H9 (cell line): ENCODE measurements around the gene UBE2N. TPM values are rescaled to one million over a fixed set of nuclear protein-coding genes. Genes with fewer than 3 reads are reported as not detected.

Experiments used
- DNase-seq: peaks from one replicate; pipeline ENCODE4 v3.0.0-alpha.2; 2017
- H2AFZ ChIP-seq: one replicate; pipeline ENCODE4 v1.6.1; 2013; ENCODE audit warnings: mild to moderate bottlenecking, low read length, control low read depth, moderate library complexity
- H2AK5ac ChIP-seq: 2 replicates; pipeline ENCODE4 v1.6.1; 2013; ENCODE audit warnings: low read length, control low read depth, mixed read lengths; ENCODE audit not compliant: insufficient read length
- H2BK120ac ChIP-seq: one replicate; pipeline ENCODE4 v1.6.1; 2013; ENCODE audit warnings: low read depth, mild to moderate bottlenecking, low read length, control low read depth, inconsistent platforms; ENCODE audit not compliant: poor library complexity, severe bottlenecking
- H2BK12ac ChIP-seq: 2 replicates; pipeline ENCODE4 v1.6.1; 2013; ENCODE audit warnings: low read length, control low read depth, mixed read lengths, low read depth; ENCODE audit not compliant: insufficient read length
- H2BK15ac ChIP-seq: 2 replicates; pipeline ENCODE4 v1.6.1; 2013; ENCODE audit warnings: low read depth, low read length, control low read depth
- H2BK20ac ChIP-seq: one replicate; pipeline ENCODE4 v1.6.1; 2013; ENCODE audit warnings: low read depth, mild to moderate bottlenecking, low read length, control low read depth, inconsistent platforms; ENCODE audit not compliant: poor library complexity, severe bottlenecking
- H2BK5ac ChIP-seq: 2 replicates; pipeline ENCODE4 v1.6.1; 2013; ENCODE audit warnings: low read length, control low read depth, mixed read lengths; ENCODE audit not compliant: insufficient read length
- H3K14ac ChIP-seq: 2 replicates; pipeline ENCODE4 v1.6.1; 2013; ENCODE audit warnings: low read length, control low read depth; ENCODE audit not compliant: insufficient read depth
- H3K18ac ChIP-seq: 2 replicates; pipeline ENCODE4 v1.6.1; 2013; ENCODE audit warnings: low read depth, mild to moderate bottlenecking, mixed read lengths, low read length, control low read depth; ENCODE audit not compliant: insufficient read length
- H3K23ac ChIP-seq: 2 replicates; pipeline ENCODE4 v1.6.1; 2013; ENCODE audit warnings: low read length, control low read depth, mixed read lengths, low read depth; ENCODE audit not compliant: insufficient read length
- H3K23me2 ChIP-seq: 2 replicates; pipeline ENCODE4 v1.6.1; 2013; ENCODE audit warnings: low read depth, mild to moderate bottlenecking, mixed read lengths, low read length, control low read depth; ENCODE audit not compliant: insufficient read length, poor library complexity, severe bottlenecking
- H3K27ac ChIP-seq: 2 replicates; pipeline ENCODE4 v1.5.1; 2013; ENCODE audit warnings: low read length, control low read depth, mixed read lengths, low read depth; ENCODE audit not compliant: insufficient read length
- H3K27me3 ChIP-seq: 2 replicates; pipeline ENCODE4 v1.6.1; 2013; ENCODE audit warnings: low read length, control low read depth, inconsistent platforms; ENCODE audit not compliant: insufficient read depth
- H3K4ac ChIP-seq: 2 replicates; pipeline ENCODE4 v1.6.1; 2013; ENCODE audit warnings: low read depth, mild to moderate bottlenecking, control low read depth, inconsistent platforms, low read length, moderate library complexity
- H3K4me1 ChIP-seq: 2 replicates; pipeline ENCODE4 v1.6.1; 2013; ENCODE audit warnings: low read length, control low read depth, inconsistent platforms; ENCODE audit not compliant: insufficient read depth
- H3K4me2 ChIP-seq: 2 replicates; pipeline ENCODE4 v1.6.1; 2013; ENCODE audit warnings: low read length, control low read depth, mixed read lengths; ENCODE audit not compliant: insufficient read length, insufficient read depth
- H3K56ac ChIP-seq: 2 replicates; pipeline ENCODE4 v1.6.1; 2013; ENCODE audit warnings: low read depth, mild to moderate bottlenecking, mixed read lengths, low read length, control low read depth; ENCODE audit not compliant: insufficient read length
- H3K79me1 ChIP-seq: 2 replicates; pipeline ENCODE4 v1.6.1; 2013; ENCODE audit warnings: low read depth, mild to moderate bottlenecking, moderate library complexity, low read length, control low read depth, inconsistent platforms; ENCODE audit not compliant: insufficient read depth, poor library complexity, severe bottlenecking
- H3K79me2 ChIP-seq: 2 replicates; pipeline ENCODE4 v1.6.1; 2013; ENCODE audit warnings: low read length, control low read depth, inconsistent platforms; ENCODE audit not compliant: insufficient read depth
- H3K9ac ChIP-seq: 2 replicates; pipeline ENCODE4 v1.6.1; 2013; ENCODE audit warnings: low read length, control low read depth, mixed read lengths; ENCODE audit not compliant: insufficient read length; ENCODE audit errors: extremely low read depth
- H3K9me3 ChIP-seq: one replicate; pipeline ENCODE4 v1.6.1; 2013; ENCODE audit warnings: low read depth, low read length, inconsistent platforms; ENCODE audit not compliant: control insufficient read depth
- H3T11ph ChIP-seq: one replicate; pipeline ENCODE4 v1.6.1; 2013; ENCODE audit warnings: mild to moderate bottlenecking, low read length, control low read depth, inconsistent platforms
- H4K20me1 ChIP-seq: one replicate; pipeline ENCODE4 v1.6.1; 2013; ENCODE audit not compliant: control insufficient read depth, insufficient read length, insufficient read depth
- H4K5ac ChIP-seq: 2 replicates; pipeline ENCODE4 v1.6.1; 2013; ENCODE audit warnings: low read depth, mild to moderate bottlenecking, mixed read lengths, low read length, control low read depth; ENCODE audit not compliant: insufficient read length
- H4K8ac ChIP-seq: replicated peaks from 2 replicates; pipeline ENCODE4 v1.6.1; 2013; ENCODE audit warnings: low read length, control low read depth, mixed read lengths, low read depth; ENCODE audit not compliant: insufficient read length
- H4K91ac ChIP-seq: 2 replicates; pipeline ENCODE4 v1.6.1; 2013; ENCODE audit warnings: low read depth, mild to moderate bottlenecking, moderate library complexity, mixed read lengths, low read length, control low read depth; ENCODE audit not compliant: insufficient read length
- H3K27ac Mint-ChIP-seq, 3 experiments: 2 replicates in 2 of 3; 3 replicates in 1 of 3; pipeline ENCODE4 v1.8.0; 2020 to 2021; ENCODE audit warnings: mixed read lengths in 3 of 3, mild to moderate bottlenecking in 1 of 3, moderate library complexity in 1 of 3
- H3K27me3 Mint-ChIP-seq: 2 replicates; pipeline ENCODE4 v1.8.0; 2021; ENCODE audit warnings: low read depth, mild to moderate bottlenecking, moderate library complexity, mixed read lengths
- H3K36me3 Mint-ChIP-seq, 3 experiments: 2 replicates in 2 of 3; 3 replicates in 1 of 3; pipeline ENCODE4 v1.8.0; 2020 to 2021; ENCODE audit warnings: low read depth in 3 of 3, mixed read lengths in 3 of 3; ENCODE audit not compliant: insufficient read depth in 1 of 3
- H3K4me1 Mint-ChIP-seq, 2 experiments: 2 replicates each; pipeline ENCODE4 v1.8.0; 2020; ENCODE audit warnings: mixed read lengths in 2 of 2
- H3K4me3 Mint-ChIP-seq, 2 experiments: 2 replicates in 1 of 2; 3 replicates in 1 of 2; pipeline ENCODE4 v1.8.0; 2020 to 2021; ENCODE audit warnings: mild to moderate bottlenecking in 2 of 2, mixed read lengths in 2 of 2, moderate library complexity in 1 of 2
- H3K9me3 Mint-ChIP-seq, 2 experiments: 2 replicates in 1 of 2; 3 replicates in 1 of 2; pipeline ENCODE4 v1.8.0; 2020; ENCODE audit warnings: mild to moderate bottlenecking in 2 of 2, mixed read lengths in 2 of 2, moderate library complexity in 1 of 2
- WGBS: extraction: QIAGEN DNeasy Blood & Tissue Kit; methylation state at CpG from one replicate; pipeline ENCODE4 v1.1.7; 2013; ENCODE audit warnings: missing lambda C conversion rate, low lambda C conversion rate, mixed read lengths; ENCODE audit not compliant: insufficient read length; ENCODE audit errors: extremely low coverage; 5-methylcytosine and 5-hydroxymethylcytosine counted together
- total RNA-seq: library from RNA; stranded (reverse); gene quantifications from 2 replicates; pipeline ENCODE4 v1.2.1, GENCODE V29; 2021
- TF ChIP-seq, protein P1 (sequence below): fragments of 200-600 bp; sonication (generic); conservative IDR thresholded peaks from 3 replicates; pipeline ENCODE4 v1.8.0; 2021; ENCODE audit warnings: antibody characterized with exemption, mild to moderate bottlenecking

Gene UBE2N
- total RNA-seq, 1 experiment from 2014 or later = 192 TPM

- Histone ChIP-seq H4K20me1 (no peaks in the 10 kb centered on the region), H3K9ac (no peak overlapping the region), H3K4me1 (no peaks in the 10 kb centered on the region; the same call in 1 of the 2 replicates), H4K8ac (no peak overlapping the region), H3K27ac (no peak overlapping the region), H3K23me2 (no peaks in the 10 kb centered on the region), H3K14ac (no peak overlapping the region), H2BK5ac (no peak overlapping the region), H3K79me1 (no peaks in the 10 kb centered on the region), H3T11ph (no peak overlapping the region), H3K23ac (no peak overlapping the region), H3K4me2 (no peak overlapping the region), H3K9me3 (no peaks in the 10 kb centered on the region), H3K18ac (no peak overlapping the region), H2AK5ac (no peak overlapping the region), H4K5ac (no peak overlapping the region), H2BK120ac (no peak overlapping the region), H4K91ac (no peak overlapping the region), H3K79me2 (no peaks in the 10 kb centered on the region), H3K27me3 (no peaks in the 10 kb centered on the region), H2BK12ac (no peak overlapping the region), H2BK15ac (no peak overlapping the region), H2BK20ac (no peak overlapping the region), H3K56ac (no peak overlapping the region), H2AFZ (no peak overlapping the region), H3K4ac (no peak overlapping the region)
- WGBS = no CpG with 5 or more reads among the region's 2 CpGs
- no peaks in the 10 kb centered on the region for H3K36me3 Mint-ChIP-seq
- TF ChIP-seq, protein P1, sequence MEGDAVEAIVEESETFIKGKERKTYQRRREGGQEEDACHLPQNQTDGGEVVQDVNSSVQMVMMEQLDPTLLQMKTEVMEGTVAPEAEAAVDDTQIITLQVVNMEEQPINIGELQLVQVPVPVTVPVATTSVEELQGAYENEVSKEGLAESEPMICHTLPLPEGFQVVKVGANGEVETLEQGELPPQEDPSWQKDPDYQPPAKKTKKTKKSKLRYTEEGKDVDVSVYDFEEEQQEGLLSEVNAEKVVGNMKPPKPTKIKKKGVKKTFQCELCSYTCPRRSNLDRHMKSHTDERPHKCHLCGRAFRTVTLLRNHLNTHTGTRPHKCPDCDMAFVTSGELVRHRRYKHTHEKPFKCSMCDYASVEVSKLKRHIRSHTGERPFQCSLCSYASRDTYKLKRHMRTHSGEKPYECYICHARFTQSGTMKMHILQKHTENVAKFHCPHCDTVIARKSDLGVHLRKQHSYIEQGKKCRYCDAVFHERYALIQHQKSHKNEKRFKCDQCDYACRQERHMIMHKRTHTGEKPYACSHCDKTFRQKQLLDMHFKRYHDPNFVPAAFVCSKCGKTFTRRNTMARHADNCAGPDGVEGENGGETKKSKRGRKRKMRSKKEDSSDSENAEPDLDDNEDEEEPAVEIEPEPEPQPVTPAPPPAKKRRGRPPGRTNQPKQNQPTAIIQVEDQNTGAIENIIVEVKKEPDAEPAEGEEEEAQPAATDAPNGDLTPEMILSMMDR = no peak
- H3K27me3 Mint-ChIP-seq = no peaks in the 10 kb centered on the region
- H3K4me1 Mint-ChIP-seq = no peaks in the 10 kb centered on the region
- H3K9me3 Mint-ChIP-seq = no peaks in the 10 kb centered on the region
- no peak for DNase-seq
- no peak overlapping the region for H3K4me3 Mint-ChIP-seq
- H3K27ac Mint-ChIP-seq = no peak overlapping the region
These were observed 82.9 kb downstream of the UBE2N start for GRCh38 chr12:93358821-93359220.
